HepG2 (cell line): ENCODE measurements around the gene RAC3. TPM values are rescaled to one million over a fixed set of nuclear protein-coding genes. Genes with fewer than 3 reads are reported as not detected.

Experiments used
- BRD4 ChIP-seq: sonication (generic); formaldehyde crosslinking; IDR thresholded peaks from 2 replicates; pipeline ENCODE4 v1.4.0; 2020; ENCODE audit warnings: missing genetic modification reagents
- ETV5 ChIP-seq: IDR thresholded peaks from 2 replicates; pipeline ENCODE4 v1.6.1; 2018; ENCODE audit warnings: missing biosample characterization, missing genetic modification reagents, inconsistent platforms, borderline replicate concordance
- GZF1 ChIP-seq: sonication (generic); formaldehyde crosslinking; IDR thresholded peaks from 2 replicates; pipeline ENCODE4 v1.5.1; 2020; ENCODE audit warnings: mild to moderate bottlenecking, missing genetic modification reagents
- ISX ChIP-seq: sonication (generic); formaldehyde crosslinking; conservative IDR thresholded peaks from 2 replicates; pipeline ENCODE4 v1.5.0; 2020; ENCODE audit warnings: missing genetic modification reagents
- MIXL1 ChIP-seq: IDR thresholded peaks from 2 replicates; pipeline ENCODE4 v1.6.1; 2016
- MYC ChIP-seq: sonication (generic); formaldehyde crosslinking; IDR thresholded peaks from 2 replicates; pipeline ENCODE4 v1.9.0; 2021; ENCODE audit warnings: missing genetic modification reagents, borderline replicate concordance
- NFIB ChIP-seq: sonication (generic); formaldehyde crosslinking; IDR thresholded peaks from 2 replicates; pipeline ENCODE4 v1.9.0; 2021; ENCODE audit warnings: missing genetic modification reagents, mild to moderate bottlenecking, borderline replicate concordance
- POGZ ChIP-seq: sonication (generic); formaldehyde crosslinking; IDR thresholded peaks from 2 replicates; pipeline ENCODE4 v1.4.0; 2020; ENCODE audit warnings: mild to moderate bottlenecking, missing genetic modification reagents
- RBAK ChIP-seq: sonication (generic); formaldehyde crosslinking; IDR thresholded peaks from 2 replicates; pipeline ENCODE4 v1.5.1; 2020; ENCODE audit warnings: mild to moderate bottlenecking, missing genetic modification reagents
- RXRB ChIP-seq: IDR thresholded peaks from 2 replicates; pipeline ENCODE4 v1.6.1; 2016; ENCODE audit warnings: borderline replicate concordance, missing genetic modification reagents, missing compliant biosample characterization
- SRSF1 ChIP-seq: fragments of 200-400 bp; formaldehyde crosslinking; optimal IDR thresholded peaks from 2 replicates; pipeline ENCODE3; 2017; ENCODE audit warnings: mild to moderate bottlenecking, low read depth, low read length, moderate library complexity
- TBX3 ChIP-seq: fragments of 450-650 bp; IDR thresholded peaks from 2 replicates; pipeline ENCODE4 v1.6.1; 2017; ENCODE audit warnings: antibody characterized with exemption, mild to moderate bottlenecking, inconsistent platforms, borderline replicate concordance
- U2AF1 ChIP-seq: fragments of 200-400 bp; formaldehyde crosslinking; optimal IDR thresholded peaks from 2 replicates; pipeline ENCODE3; 2017; ENCODE audit warnings: mild to moderate bottlenecking, low read depth, low read length
- ZBTB3 ChIP-seq: sonication (generic); formaldehyde crosslinking; IDR thresholded peaks from 2 replicates; pipeline ENCODE4 v1.4.0; 2020; ENCODE audit warnings: low read depth, mild to moderate bottlenecking, moderate library complexity, missing genetic modification reagents, borderline replicate concordance
- ZFP1 ChIP-seq: IDR thresholded peaks from 2 replicates; pipeline ENCODE4 v1.6.1; 2016
- ZFYVE20 ChIP-seq: sonication (generic); formaldehyde crosslinking; IDR thresholded peaks from 2 replicates; pipeline ENCODE4 v1.8.0; 2023; ENCODE audit warnings: low read depth, mild to moderate bottlenecking, moderate library complexity, missing genetic modification reagents, borderline replicate concordance
- ZKSCAN5 ChIP-seq: sonication (generic); formaldehyde crosslinking; IDR thresholded peaks from 2 replicates; pipeline ENCODE4 v1.5.1; 2020; ENCODE audit warnings: mild to moderate bottlenecking, missing genetic modification reagents
- ZNF138 ChIP-seq: sonication (generic); formaldehyde crosslinking; IDR thresholded peaks from 2 replicates; pipeline ENCODE4 v1.5.0; 2020; ENCODE audit warnings: mild to moderate bottlenecking, low read depth, missing genetic modification reagents
- ZNF335 ChIP-seq: sonication (generic); formaldehyde crosslinking; IDR thresholded peaks from 2 replicates; pipeline ENCODE4 v1.4.0; 2020; ENCODE audit warnings: missing genetic modification reagents
- ZNF670 ChIP-seq: sonication (generic); formaldehyde crosslinking; IDR thresholded peaks from 2 replicates; pipeline ENCODE4 v1.8.0; 2022; ENCODE audit warnings: mild to moderate bottlenecking, missing genetic modification reagents, borderline replicate concordance
- ZNF724P ChIP-seq: sonication (generic); formaldehyde crosslinking; IDR thresholded peaks from 2 replicates; pipeline ENCODE4 v1.8.0; 2022; ENCODE audit warnings: missing genetic modification reagents, borderline replicate concordance
- ZNF747 ChIP-seq: sonication (generic); formaldehyde crosslinking; IDR thresholded peaks from 2 replicates; pipeline ENCODE4 v1.8.1; 2023; ENCODE audit warnings: missing genetic modification reagents, mild to moderate bottlenecking, borderline replicate concordance
- ZNF776 ChIP-seq: sonication (generic); formaldehyde crosslinking; IDR thresholded peaks from 2 replicates; pipeline ENCODE4 v1.4.0; 2020; ENCODE audit warnings: mild to moderate bottlenecking, missing genetic modification reagents
- ZNF781 ChIP-seq: sonication (generic); formaldehyde crosslinking; IDR thresholded peaks from 2 replicates; pipeline ENCODE4 v1.5.1; 2020; ENCODE audit warnings: borderline replicate concordance, mild to moderate bottlenecking, missing genetic modification reagents; ENCODE audit errors: not compliant biosample characterization
- ZNF790 ChIP-seq: sonication (generic); formaldehyde crosslinking; IDR thresholded peaks from 2 replicates; pipeline ENCODE4 v1.8.0; 2022; ENCODE audit warnings: missing genetic modification reagents, mild to moderate bottlenecking, borderline replicate concordance
- polyA plus RNA-seq, 8 experiments: library from polyadenylated mRNA; depleted of rRNA in 3 of 8; stranded (reverse) in 7 of 8; unstranded in 1 of 8; fragments of >200 nt; fragmentation: Illumina TruSeq in 4 of 8; extraction: Trizol in 4 of 8; gene quantifications; 2 replicates each; pipeline versions ENCODE4 v1.2.1 to v1.2.3, GENCODE V29; 2011 to 2016; ENCODE audit warnings: low read depth in 4 of 8, missing spikeins in 1 of 8, mixed read lengths in 1 of 8; ENCODE audit not compliant: insufficient read depth in 1 of 8
- total RNA-seq, 5 experiments: library from RNA; depleted of rRNA; stranded (reverse); fragments of >200 nt; fragmentation: Illumina TruSeq; extraction: Trizol; gene quantifications; 2 replicates each; pipeline ENCODE4 v1.2.3, GENCODE V29; 2016; ENCODE audit warnings: low read depth in 1 of 5
- TF ChIP-seq, protein P1 (sequence below): sonication (generic); formaldehyde crosslinking; IDR thresholded peaks from 2 replicates; pipeline ENCODE4 v1.8.1; 2023; ENCODE audit warnings: mild to moderate bottlenecking, missing genetic modification reagents
- TF ChIP-seq, protein P2 (sequence below): sonication (generic); formaldehyde crosslinking; IDR thresholded peaks from 2 replicates; pipeline ENCODE4 v1.4.0; 2020; ENCODE audit warnings: low read depth, mild to moderate bottlenecking, missing genetic modification reagents
- TF ChIP-seq, protein P3 (sequence below): sonication (generic); IDR thresholded peaks from 2 replicates; pipeline ENCODE4 v1.6.1; 2016; ENCODE audit warnings: low read depth, borderline replicate concordance

Gene RAC3
- total and polyA plus RNA-seq, 2 of the 13 experiments (the other 11 are each of a cell fraction or from before 2014, with no cell fraction given) = 10.5 to 21.3 TPM

DNA sequence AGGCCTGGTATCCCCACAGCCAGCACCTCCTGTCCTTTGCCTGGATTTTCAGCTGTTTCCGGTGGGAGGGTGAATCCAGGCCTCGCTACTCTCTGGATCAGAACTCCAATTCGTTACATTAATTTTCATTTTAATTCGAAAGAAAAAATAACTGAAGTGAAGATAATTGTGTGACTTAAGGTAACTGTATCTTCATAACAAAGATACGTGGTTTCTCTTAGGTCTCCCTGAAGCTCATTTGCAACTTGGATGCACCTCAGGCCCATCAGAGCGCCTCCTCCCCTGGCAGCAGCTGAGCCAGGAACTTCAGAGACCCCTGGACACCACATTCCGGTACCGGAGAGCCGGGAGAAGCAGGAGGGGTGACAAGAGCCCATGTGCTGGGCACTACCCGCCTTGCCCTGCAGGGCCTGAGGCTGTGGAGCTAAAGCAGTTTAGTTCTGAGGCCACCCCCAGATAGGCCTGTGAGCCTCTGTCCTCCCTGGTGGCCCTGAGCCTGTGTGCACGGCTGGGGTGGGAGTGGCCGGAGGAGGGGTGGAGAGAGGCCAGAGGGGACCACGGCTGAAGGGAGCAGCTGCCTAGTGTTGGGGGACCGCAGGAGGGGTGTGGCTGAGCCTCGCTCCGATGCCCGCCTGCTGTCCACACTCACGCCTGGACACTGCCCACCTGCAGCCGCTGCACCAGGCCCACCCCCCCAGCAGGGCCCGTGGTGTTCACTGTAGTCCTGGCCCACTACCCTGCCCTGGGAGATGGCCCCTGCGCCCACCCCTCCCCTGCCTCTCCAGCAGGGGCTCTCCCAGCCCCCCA lies 45.5 kb downstream of the RAC3 start (continued):
- TF ChIP-seq ZNF781 (peak; percentile 24), U2AF1 (no peak), GZF1 (no peak), ISX (no peak), POGZ (CRISPR knock-in tag) (no peak), ETV5 (CRISPR knock-in tag) (no peak), NFIB (CRISPR knock-in tag) (no peak), RXRB (no peak), ZFYVE20 (0 out of 2 replicates have a peak, but pooled peaks have one; percentile 16), ZBTB3 (CRISPR knock-in tag) (no peak), RBAK (no peak), TBX3 (no peak), BRD4 (no peak), MYC (CRISPR knock-in tag) (peak; percentile 50; the same call in 1 of the 2 replicates), ZNF776 (no peak; the same call in 1 of the 2 replicates), ZNF724P (CRISPR knock-in tag) (peak; percentile 92), ZNF670 (CRISPR knock-in tag) (no peak), ZNF747 (CRISPR knock-in tag) (no peak), ZFP1 (CRISPR knock-in tag) (no peak), ZNF335 (no peak), ZNF138 (CRISPR knock-in tag) (no peak), SRSF1 (no peak), ZKSCAN5 (CRISPR knock-in tag) (no peak), ZNF790 (no peak), MIXL1 (CRISPR knock-in tag) (no peak)
- TF ChIP-seq, protein P1, sequence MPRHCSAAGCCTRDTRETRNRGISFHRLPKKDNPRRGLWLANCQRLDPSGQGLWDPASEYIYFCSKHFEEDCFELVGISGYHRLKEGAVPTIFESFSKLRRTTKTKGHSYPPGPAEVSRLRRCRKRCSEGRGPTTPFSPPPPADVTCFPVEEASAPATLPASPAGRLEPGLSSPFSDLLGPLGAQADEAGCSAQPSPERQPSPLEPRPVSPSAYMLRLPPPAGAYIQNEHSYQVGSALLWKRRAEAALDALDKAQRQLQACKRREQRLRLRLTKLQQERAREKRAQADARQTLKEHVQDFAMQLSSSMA (CRISPR knock-in tag) = no peak
- TF ChIP-seq, protein P2, sequence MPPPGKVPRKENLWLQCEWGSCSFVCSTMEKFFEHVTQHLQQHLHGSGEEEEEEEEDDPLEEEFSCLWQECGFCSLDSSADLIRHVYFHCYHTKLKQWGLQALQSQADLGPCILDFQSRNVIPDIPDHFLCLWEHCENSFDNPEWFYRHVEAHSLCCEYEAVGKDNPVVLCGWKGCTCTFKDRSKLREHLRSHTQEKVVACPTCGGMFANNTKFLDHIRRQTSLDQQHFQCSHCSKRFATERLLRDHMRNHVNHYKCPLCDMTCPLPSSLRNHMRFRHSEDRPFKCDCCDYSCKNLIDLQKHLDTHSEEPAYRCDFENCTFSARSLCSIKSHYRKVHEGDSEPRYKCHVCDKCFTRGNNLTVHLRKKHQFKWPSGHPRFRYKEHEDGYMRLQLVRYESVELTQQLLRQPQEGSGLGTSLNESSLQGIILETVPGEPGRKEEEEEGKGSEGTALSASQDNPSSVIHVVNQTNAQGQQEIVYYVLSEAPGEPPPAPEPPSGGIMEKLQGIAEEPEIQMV (CRISPR knock-in tag) = no peak
- TF ChIP-seq, protein P3, sequence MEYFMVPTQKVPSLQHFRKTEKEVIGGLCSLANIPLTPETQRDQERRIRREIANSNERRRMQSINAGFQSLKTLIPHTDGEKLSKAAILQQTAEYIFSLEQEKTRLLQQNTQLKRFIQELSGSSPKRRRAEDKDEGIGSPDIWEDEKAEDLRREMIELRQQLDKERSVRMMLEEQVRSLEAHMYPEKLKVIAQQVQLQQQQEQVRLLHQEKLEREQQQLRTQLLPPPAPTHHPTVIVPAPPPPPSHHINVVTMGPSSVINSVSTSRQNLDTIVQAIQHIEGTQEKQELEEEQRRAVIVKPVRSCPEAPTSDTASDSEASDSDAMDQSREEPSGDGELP = 0 out of 2 replicates have a peak, but pooled peaks have one; percentile 21
